ENCODE measurements around the gene RGSL1.

DNA sequence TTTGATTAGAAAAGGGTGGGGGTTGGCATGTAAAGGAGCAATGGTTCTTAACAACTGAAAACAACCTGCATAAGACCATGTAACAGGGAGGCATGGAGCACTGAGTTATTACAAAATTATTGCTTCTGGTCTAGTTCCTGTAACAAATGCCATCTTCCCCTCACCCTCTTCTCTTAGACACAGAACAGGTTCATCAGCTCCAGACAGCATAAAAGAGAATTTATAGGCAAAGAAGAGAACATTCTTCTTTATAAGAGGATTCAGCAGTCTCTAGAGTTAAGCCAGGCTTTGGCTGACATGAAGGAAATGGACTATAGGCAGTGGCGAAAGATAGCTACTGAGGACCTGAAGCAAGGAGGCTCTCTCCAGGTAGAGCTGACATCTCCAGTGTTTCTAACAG lies 38.9 kb downstream of the RGSL1 start:
- TF ChIP-seq EZH2 (IDR thresholded peaks at IDR 0.05; ENCODE audit: insufficient read depth, poor library complexity, severe bottlenecking) (no peak), EZH2phosphoT487 (IDR thresholded peaks at IDR 0.05; ENCODE audit: insufficient read depth, low read depth) (no peak)

All from GM23248 (cell line).